Nasal cavity respiratory epithelium epithelial cell of viscerocranial mucosa (primary cell): ENCODE results near the gene FKBP4. TPM values are rescaled to one million over a fixed set of nuclear protein-coding genes. Genes with fewer than 3 reads are reported as not detected.

Experiments
- total RNA-seq: library from RNA; depleted of rRNA; stranded (reverse); fragments of >200 nt; gene quantifications from 2 replicates; pipeline ENCODE4 v1.2.3, GENCODE V29; 2014

Gene FKBP4
- 84.4 and 99.9 TPM in 2 replicates for total RNA-seq

DNA sequence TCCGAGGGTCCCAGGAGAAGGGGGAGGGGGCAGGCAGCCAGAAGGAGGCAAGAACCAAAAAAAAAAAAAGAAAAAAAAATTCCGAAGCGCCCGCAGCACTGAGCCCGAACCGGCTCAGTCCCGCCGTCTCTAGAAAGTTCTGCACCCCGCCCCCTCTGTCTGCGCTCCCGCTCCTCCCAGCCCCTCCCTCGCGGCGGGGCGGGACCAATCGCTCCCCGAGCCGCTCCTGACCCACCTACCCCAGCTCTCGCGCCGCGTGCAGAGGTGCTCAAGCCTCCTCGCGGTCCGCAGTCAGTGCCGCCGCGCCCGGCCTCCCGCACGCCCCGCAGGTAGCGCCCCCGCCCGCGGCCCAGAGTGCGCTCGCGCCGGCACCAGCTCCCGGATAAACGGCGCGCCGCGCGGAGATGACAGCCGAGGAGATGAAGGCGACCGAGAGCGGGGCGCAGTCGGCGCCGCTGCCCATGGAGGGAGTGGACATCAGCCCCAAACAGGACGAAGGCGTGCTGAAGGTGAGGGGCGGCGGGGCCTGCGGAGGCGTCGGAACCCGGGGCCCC lies at the start of gene FKBP4:
Gene FKBP4, plus strand, starts transcription at position 235 of the 554 bp plus-strand sequence. Its CDS starts 170 bp downstream, at position 405.

DNA sequence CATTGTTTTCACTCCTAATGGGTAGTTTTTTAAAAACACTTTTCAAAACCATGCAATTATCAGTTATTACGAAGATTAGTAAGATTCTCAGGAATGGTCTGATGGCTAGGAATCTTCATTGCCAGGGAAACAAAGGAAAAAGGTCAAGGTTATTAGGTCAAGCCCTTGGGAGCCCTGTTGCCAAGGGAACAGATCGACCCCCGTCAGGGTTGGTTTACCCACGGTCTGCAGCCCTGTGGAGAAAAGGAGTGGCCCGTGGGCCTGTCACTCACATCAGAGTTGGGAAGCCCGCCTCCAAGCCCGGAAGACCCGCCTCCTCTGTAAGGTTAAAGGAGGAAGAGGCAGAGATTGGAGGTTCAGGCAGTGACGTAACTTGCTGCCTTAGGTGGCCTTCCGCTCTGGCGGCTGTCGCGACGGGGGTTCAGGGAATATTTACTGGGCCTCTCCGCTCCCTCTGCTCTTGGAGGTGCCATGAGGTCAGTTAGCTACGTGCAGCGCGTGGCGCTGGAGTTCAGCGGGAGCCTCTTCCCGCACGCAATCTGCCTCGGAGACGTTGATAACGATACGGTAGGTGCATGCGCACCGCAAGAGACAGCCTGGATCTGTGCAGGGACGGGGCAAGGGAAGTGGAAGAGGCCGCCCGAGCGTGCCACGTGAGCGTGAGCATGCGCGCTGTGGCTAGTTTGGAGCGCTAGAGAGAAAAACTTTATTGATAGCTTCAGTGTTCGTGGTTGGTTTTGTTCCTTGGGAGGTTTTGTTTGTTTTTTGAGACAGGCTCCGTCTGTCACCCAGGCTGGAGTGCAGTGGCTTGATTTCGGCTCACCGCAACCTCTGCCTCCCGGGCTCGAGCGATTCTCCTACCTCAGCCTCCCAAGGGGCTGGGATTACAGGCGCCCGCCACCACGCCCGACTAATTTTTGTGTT lies 17.8 kb downstream of the FKBP4 start, which contains the start of gene ITFG2:
Gene ITFG2, plus strand, starts transcription at position 379 of the 924 bp plus-strand sequence. Its CDS starts 93 bp downstream, at position 472.

DNA sequence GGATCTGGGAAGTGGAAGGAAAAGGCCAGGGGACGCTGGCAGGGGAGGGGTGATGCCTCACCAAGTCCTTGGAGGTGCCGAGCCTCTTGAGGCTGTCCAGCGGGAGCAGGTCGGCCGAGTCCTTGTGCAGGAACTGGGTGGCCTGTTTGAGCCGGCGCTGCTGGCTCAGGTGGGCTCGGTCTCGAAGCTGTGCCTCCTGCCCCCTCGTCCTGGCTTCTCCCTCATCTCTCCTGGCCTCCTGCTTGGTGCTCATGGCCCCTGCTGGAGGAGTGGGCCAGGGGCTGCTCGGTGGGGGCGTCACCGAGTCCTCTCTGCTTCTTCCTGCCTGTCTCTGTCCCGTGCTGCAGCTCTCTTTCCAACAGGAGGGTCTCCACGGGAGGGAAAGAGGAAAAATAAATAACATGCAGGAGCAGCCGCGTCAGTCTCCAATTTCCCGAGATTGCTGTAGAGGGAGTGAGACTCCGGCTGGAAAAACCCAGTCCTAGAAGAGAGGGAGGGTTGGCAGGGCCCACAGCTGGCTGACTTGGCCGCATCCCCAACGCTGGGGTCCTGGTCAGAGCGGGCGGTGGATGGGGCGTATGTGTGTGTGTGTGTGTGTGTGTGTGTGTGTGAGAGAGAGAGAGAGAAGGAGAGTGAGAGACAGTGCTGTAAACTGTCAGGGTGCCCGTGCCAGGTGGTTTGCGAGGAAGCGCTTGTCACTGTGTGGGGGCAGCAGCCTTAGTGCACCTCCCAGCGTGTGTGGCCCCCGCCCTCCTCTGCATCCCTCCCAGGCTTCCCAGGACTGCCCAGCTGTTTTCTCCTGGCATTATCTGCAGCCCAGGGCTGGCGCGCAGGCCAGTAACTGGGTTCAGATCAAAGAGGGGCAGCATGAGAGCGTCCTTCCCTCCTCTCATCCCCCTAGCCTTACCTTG lies 40.1 kb downstream of the FKBP4 start, which contains the start of gene NRIP2:
Gene NRIP2, minus strand, starts transcription at position 455 of the 911 bp plus-strand sequence. Its CDS starts 52 bp downstream, at position 403.

Other genes starting within 250 kb of the FKBP4 start
- gene ITFG2, start 17.7 kb downstream of the FKBP4 start, total RNA-seq, result 10.6 and 18.9 TPM in 2 replicates
- not detected in 2 replicates for gene NRIP2, start 40.1 kb downstream of the FKBP4 start, total RNA-seq
- gene TEX52, start 62.1 kb downstream of the FKBP4 start, total RNA-seq, result not detected in 2 replicates
- 0.07 and 1.0 TPM in 2 replicates for gene FOXM1, start 82.2 kb downstream of the FKBP4 start, total RNA-seq
- gene RHNO1, start 82.3 kb downstream of the FKBP4 start, total RNA-seq, result 21.4 and 30.4 TPM in 2 replicates
- 13.7 and 29.4 TPM in 2 replicates for gene TULP3, start 95.9 kb downstream of the FKBP4 start, total RNA-seq
- gene TEAD4, start 164.4 kb downstream of the FKBP4 start, total RNA-seq, result 4.4 and 5.9 TPM in 2 replicates